GM12891 (cell line): Measurements from ENCODE around the gene TAS2R8. TPM values are rescaled to one million over a fixed set of nuclear protein-coding genes. Genes with fewer than 3 reads are reported as not detected.

ENCODE experiments used
- DNase-seq: peaks from one replicate; pipeline ENCODE4 v3.0.0; 2011; ENCODE audit warnings: low spot score; ENCODE audit not compliant: insufficient read length
- FAIRE-seq: peaks from 2 replicates; lab custom pipeline; 2011; peaks lifted over from hg19 to GRCh38; lab: Jason Lieb, UNC
- PAX5 ChIP-seq: IDR thresholded peaks from 2 replicates; pipeline ENCODE4 v1.6.1; 2011; ENCODE audit warnings: low read length, moderate library complexity, mild to moderate bottlenecking; ENCODE audit not compliant: insufficient read depth, severe bottlenecking
- POLR2A ChIP-seq: IDR thresholded peaks from 2 replicates; pipeline ENCODE4 v1.6.1; 2011; ENCODE audit warnings: low read depth, low read length, control low read depth
- POLR2AphosphoS5 ChIP-seq: IDR thresholded peaks from 2 replicates; pipeline ENCODE4 v1.6.1; 2011; ENCODE audit warnings: low read depth, low read length, control low read depth
- POU2F2 ChIP-seq: IDR thresholded peaks from 2 replicates; pipeline ENCODE4 v1.6.1; 2011; ENCODE audit warnings: low read depth, mild to moderate bottlenecking, control low read depth, low read length, moderate library complexity
- SPI1 ChIP-seq: IDR thresholded peaks from 2 replicates; pipeline ENCODE4 v1.6.1; 2011; ENCODE audit warnings: low read depth, low read length, control low read depth
- TAF1 ChIP-seq: IDR thresholded peaks from 2 replicates; pipeline ENCODE4 v1.6.1; 2011; ENCODE audit warnings: low read depth, low read length, control low read depth
- polyA plus RNA-seq: library from polyadenylated mRNA; unstranded; fragments of >200 nt; gene quantifications from one replicate; pipeline ENCODE4 v1.2.1, GENCODE V29; 2012; ENCODE audit warnings: low read depth, missing spikeins, inconsistent platforms; ENCODE audit not compliant: missing spikeins

Gene TAS2R8, protein sequence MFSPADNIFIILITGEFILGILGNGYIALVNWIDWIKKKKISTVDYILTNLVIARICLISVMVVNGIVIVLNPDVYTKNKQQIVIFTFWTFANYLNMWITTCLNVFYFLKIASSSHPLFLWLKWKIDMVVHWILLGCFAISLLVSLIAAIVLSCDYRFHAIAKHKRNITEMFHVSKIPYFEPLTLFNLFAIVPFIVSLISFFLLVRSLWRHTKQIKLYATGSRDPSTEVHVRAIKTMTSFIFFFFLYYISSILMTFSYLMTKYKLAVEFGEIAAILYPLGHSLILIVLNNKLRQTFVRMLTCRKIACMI
- not detected for polyA plus RNA-seq

- DNase-seq (no peak), FAIRE-seq (no peak)
- no peak for TF ChIP-seq POU2F2
- no peak for TF ChIP-seq TAF1
- no peak for TF ChIP-seq POLR2AphosphoS5
Observed at GRCh38 chr12:10807186-10807585, at the start of gene TAS2R8. Gene TAS2R8 (minus strand): TSS chr12:10807286. CDS start chr12:10806980, 306 bp downstream.

DNA sequence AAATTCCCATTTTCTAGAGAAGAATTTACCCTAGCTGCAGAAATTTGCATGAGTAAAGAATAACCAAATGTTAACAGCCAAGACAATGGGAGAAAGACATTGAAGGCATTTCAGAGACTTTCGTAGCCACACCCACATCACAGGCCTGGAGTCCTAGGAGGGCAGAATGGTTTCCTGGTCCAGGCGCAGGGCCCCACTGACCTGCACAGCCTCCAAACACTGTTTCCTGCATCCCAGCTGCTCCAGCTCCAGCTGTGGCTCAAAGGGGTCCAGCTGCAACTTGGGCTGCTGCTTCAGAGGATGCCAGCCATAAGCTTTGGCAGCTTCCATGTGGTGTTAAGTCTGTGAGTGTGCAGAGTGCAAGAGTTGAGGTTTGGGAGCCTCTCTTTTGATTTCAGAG, 48.7 kb upstream of the TAS2R8 start:
- TF ChIP-seq POU2F2: no peak
- no peak for TF ChIP-seq POLR2A
- TF ChIP-seq PAX5: no peak
- no peak for TF ChIP-seq POLR2AphosphoS5
- TF ChIP-seq SPI1: no peak
- no peak for TF ChIP-seq TAF1
- FAIRE-seq (no peak), DNase-seq (no peak)

- no peak for DNase-seq
- no peak for FAIRE-seq
- TF ChIP-seq POU2F2 (no peak), POLR2AphosphoS5 (no peak), SPI1 (no peak), PAX5 (no peak), TAF1 (no peak)
Observed at GRCh38 chr12:10853776-10854175, 46.7 kb upstream of the TAS2R8 start.

DNA sequence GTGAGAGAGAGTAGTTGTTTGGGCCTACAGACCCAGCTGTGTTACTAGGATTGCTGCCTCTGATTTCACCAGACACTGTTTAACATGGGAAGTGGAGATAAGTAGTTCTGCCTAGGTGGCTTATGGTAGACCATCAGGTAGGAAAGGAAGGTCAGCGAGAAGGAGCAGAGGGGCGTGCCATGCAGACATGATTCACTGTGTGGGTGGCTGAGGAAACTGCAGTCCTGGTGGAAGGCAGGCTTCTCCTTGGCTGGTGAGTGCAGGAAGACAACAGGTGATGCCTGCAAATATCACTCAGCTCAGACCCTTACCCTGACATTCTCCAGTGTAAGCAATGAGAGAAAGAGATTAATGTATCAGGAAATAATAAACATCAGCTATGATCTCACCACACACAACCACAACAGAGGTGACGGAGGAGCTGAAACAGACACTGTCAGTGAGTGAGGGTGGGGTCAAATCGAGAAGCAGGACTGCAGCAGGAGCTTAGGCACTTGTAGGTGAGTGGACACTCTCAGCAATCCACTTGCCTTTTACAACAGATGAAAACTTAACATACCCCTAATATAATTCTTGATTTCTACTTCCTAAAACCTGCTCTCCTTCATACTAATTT, 44.3 kb upstream of the TAS2R8 start:
- DNase-seq (no peak), FAIRE-seq (no peak)
- TF ChIP-seq POLR2A (no peak), TAF1 (no peak), POLR2AphosphoS5 (no peak), POU2F2 (no peak), PAX5 (no peak), SPI1 (no peak)

GRCh38 chr12:10849425-10849878, 42.4 kb upstream of the TAS2R8 start, which contains the start of gene PRR4:
Gene PRR4 (minus strand): TSS chr12:10849475. CDS start chr12:10849437, 38 bp downstream.
- TF ChIP-seq POU2F2: no peak
- TF ChIP-seq POLR2AphosphoS5: no peak
- no peak for TF ChIP-seq POLR2A
- no peak for TF ChIP-seq PAX5
- FAIRE-seq: no peak
- no peak for DNase-seq

GRCh38 chr12:10847744-10848143, 40.7 kb upstream of the TAS2R8 start:
- TF ChIP-seq PAX5 (no peak), POU2F2 (no peak), SPI1 (no peak), POLR2A (no peak), TAF1 (no peak)
- DNase-seq (no peak), FAIRE-seq (no peak)

DNA sequence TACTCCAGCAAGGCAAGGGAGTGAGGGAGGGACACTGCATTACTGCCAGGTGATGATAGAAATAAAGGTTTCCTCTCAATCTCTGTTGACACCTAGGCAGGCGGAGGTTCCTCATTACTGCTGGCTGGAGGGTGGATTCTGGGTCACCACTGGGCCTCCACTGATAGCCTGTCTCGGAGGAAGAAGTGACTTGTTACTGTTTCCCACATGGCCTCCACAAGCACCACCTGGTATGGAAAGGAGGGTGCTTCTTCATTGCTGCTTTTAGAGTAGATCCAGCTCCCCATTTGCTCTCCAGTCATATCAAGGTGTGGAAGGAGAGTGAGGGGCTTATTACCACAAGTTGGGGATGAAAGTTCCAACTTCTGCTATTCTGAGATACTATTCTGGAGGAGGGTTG, 35.8 kb upstream of the TAS2R8 start:
- TF ChIP-seq SPI1 (no peak), POLR2A (no peak), PAX5 (no peak), TAF1 (no peak), POU2F2 (no peak), POLR2AphosphoS5 (no peak)
- no peak for FAIRE-seq
- no peak for DNase-seq

GRCh38 chr12:10838461-10838860, 31.4 kb upstream of the TAS2R8 start:
- TF ChIP-seq POLR2A: no peak
- TF ChIP-seq TAF1: no peak
- TF ChIP-seq POLR2AphosphoS5: no peak
- TF ChIP-seq SPI1: no peak
- no peak for TF ChIP-seq POU2F2
- FAIRE-seq (no peak), DNase-seq (no peak)

GRCh38 chr12:10829994-10830393, 22.9 kb upstream of the TAS2R8 start:
- no peak for TF ChIP-seq PAX5
- no peak for TF ChIP-seq POLR2A
- no peak for TF ChIP-seq SPI1
- no peak for TF ChIP-seq TAF1
- no peak for TF ChIP-seq POU2F2
- TF ChIP-seq POLR2AphosphoS5: no peak
- DNase-seq: no peak
- no peak for FAIRE-seq

DNA sequence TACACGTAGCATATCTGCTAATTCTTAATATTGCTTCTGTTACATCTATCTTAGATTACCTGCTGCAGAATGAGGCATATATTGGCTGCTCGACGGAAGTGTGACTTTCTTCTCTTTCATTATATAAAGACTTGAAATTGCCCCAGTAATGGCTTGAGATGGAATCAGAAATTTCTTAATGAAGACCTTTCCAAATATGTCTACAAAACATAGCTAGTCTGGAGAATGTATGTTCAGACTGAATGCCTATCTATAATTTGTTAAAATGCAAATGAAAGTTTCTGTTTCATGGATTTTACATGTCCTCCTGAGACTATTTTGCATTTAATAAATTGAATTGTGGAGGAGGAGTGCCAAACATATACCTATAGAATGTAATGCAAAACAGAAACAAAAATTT, 19.2 kb upstream of the TAS2R8 start, which contains the start of gene TAS2R10:
Gene TAS2R10, minus strand, starts transcription at position 101 of the 400 bp plus-strand sequence. Its CDS starts 89 bp downstream, at position 12.
- no peak for DNase-seq
- FAIRE-seq: no peak
- TF ChIP-seq POLR2A: no peak
- no peak for TF ChIP-seq TAF1
- TF ChIP-seq POLR2AphosphoS5: no peak
- no peak for TF ChIP-seq SPI1
- TF ChIP-seq POU2F2: no peak
- no peak for TF ChIP-seq PAX5
